PC-9 (cell line): ENCODE measurements around the gene LRRK1.

Source experiments
- EZH2 ChIP-seq: fragments of 200-600 bp; sonication (generic); IDR thresholded peaks from 2 replicates; pipeline ENCODE4 v1.8.0; 2017; ENCODE audit warnings: antibody characterized with exemption, low read depth
- TF ChIP-seq, protein P1 (sequence below): fragments of 200-600 bp; sonication (generic); conservative IDR thresholded peaks from 2 replicates; pipeline ENCODE4 v1.6.1; 2017; ENCODE audit warnings: mixed run types, antibody characterized with exemption, mild to moderate bottlenecking, moderate library complexity

DNA sequence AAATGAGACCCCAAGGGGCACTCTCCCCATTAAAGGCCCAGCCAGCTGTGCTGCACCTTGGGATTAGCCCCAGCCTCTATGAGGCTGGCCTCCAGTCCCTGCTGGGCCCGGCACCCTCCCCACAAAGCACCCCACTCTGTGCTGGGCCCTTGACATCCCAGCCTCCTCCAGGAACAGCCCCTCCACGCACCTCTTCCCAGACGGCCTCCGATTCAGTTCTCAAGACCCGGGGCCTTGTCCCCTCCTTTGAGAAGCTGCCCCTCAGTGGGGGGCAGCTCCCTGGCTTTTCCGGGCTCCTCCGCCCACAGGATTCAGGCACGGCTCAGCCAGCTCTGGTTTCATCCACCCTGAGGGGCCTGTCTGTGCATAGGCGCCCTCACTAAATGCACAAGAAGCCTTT, 144.1 kb downstream of the LRRK1 start:
- TF ChIP-seq, protein P1, sequence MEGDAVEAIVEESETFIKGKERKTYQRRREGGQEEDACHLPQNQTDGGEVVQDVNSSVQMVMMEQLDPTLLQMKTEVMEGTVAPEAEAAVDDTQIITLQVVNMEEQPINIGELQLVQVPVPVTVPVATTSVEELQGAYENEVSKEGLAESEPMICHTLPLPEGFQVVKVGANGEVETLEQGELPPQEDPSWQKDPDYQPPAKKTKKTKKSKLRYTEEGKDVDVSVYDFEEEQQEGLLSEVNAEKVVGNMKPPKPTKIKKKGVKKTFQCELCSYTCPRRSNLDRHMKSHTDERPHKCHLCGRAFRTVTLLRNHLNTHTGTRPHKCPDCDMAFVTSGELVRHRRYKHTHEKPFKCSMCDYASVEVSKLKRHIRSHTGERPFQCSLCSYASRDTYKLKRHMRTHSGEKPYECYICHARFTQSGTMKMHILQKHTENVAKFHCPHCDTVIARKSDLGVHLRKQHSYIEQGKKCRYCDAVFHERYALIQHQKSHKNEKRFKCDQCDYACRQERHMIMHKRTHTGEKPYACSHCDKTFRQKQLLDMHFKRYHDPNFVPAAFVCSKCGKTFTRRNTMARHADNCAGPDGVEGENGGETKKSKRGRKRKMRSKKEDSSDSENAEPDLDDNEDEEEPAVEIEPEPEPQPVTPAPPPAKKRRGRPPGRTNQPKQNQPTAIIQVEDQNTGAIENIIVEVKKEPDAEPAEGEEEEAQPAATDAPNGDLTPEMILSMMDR = no peak
- no peak for TF ChIP-seq EZH2
